Nephron progenitor cell (in vitro differentiated cells): ENCODE results near the gene CHMP6.

Experiments used
- DNase-seq: peaks from one replicate; pipeline ENCODE4 v3.0.0; 2021
- H3K27ac Mint-ChIP-seq: 2 replicates; pipeline ENCODE4 v1.8.0; 2021; ENCODE audit warnings: mild to moderate bottlenecking, moderate library complexity, mixed read lengths
- H3K27me3 Mint-ChIP-seq: 2 replicates; pipeline ENCODE4 v1.8.0; 2021; ENCODE audit warnings: mild to moderate bottlenecking, low read depth, mixed read lengths; ENCODE audit not compliant: poor library complexity
- H3K36me3 Mint-ChIP-seq: 2 replicates; pipeline ENCODE4 v1.8.0; 2021; ENCODE audit warnings: low read depth, mixed read lengths
- H3K4me1 Mint-ChIP-seq: 2 replicates; pipeline ENCODE4 v1.8.0; 2021; ENCODE audit warnings: mixed read lengths
- H3K4me3 Mint-ChIP-seq: 2 replicates; pipeline ENCODE4 v1.8.0; 2021; ENCODE audit warnings: mild to moderate bottlenecking, moderate library complexity, mixed read lengths
- H3K9me3 Mint-ChIP-seq: 2 replicates; pipeline ENCODE4 v1.8.0; 2021; ENCODE audit warnings: mild to moderate bottlenecking, moderate library complexity, mixed read lengths
- CTCF ChIP-seq: fragments of 200-600 bp; sonication (generic); IDR thresholded peaks from 2 replicates; pipeline ENCODE4 v1.5.0; 2021; ENCODE audit warnings: antibody characterized with exemption

CHMP6 gene

GRCh38 chr17:80999536-81000333 lies 8.1 kb downstream of the CHMP6 start:
- peaks cover 27% of the 10 kb centered on the region for H3K27me3 Mint-ChIP-seq
- TF ChIP-seq CTCF: no peak
- H3K9me3 Mint-ChIP-seq: peaks cover 2% of the 10 kb centered on the region
- peaks cover 5% of the 10 kb centered on the region for H3K36me3 Mint-ChIP-seq
- no peak overlapping the region for H3K4me3 Mint-ChIP-seq
- no peak overlapping the region for H3K27ac Mint-ChIP-seq
- DNase-seq: no peak
- H3K4me1 Mint-ChIP-seq: peaks cover 21% of the 10 kb centered on the region

GRCh38 chr17:81000334-81000630 lies 8.6 kb downstream of the CHMP6 start:
- no peak overlapping the region for H3K4me3 Mint-ChIP-seq
- no peak overlapping the region for H3K27ac Mint-ChIP-seq
- H3K36me3 Mint-ChIP-seq: peaks cover 8% of the 10 kb centered on the region
- peaks cover 24% of the 10 kb centered on the region for H3K4me1 Mint-ChIP-seq
- H3K27me3 Mint-ChIP-seq: peaks cover 32% of the 10 kb centered on the region
- no peak for TF ChIP-seq CTCF
- peaks cover 4% of the 10 kb centered on the region for H3K9me3 Mint-ChIP-seq
- no peak for DNase-seq

GRCh38 chr17:81000631-81001357 lies 9.2 kb downstream of the CHMP6 start:
- TF ChIP-seq CTCF: no peak
- Mint-ChIP-seq H3K4me1 (peaks cover 24% of the 10 kb centered on the region), H3K4me3 (no peak overlapping the region), H3K36me3 (peaks cover 8% of the 10 kb centered on the region), H3K27me3 (peaks cover 37% of the 10 kb centered on the region), H3K9me3 (peaks cover 4% of the 10 kb centered on the region), H3K27ac (no peak overlapping the region)
- DNase-seq: no peak

- H3K27me3 Mint-ChIP-seq: peaks cover 49% of the 10 kb centered on the region
Observed at GRCh38 chr17:81002013-81002384, 10.4 kb downstream of the CHMP6 start.

GRCh38 chr17:81002409-81003361 lies 11.0 kb downstream of the CHMP6 start:
- DNase-seq: no peak
- Mint-ChIP-seq H3K4me1 (peaks cover 24% of the 10 kb centered on the region), H3K27me3 (peaks cover 54% of the 10 kb centered on the region), H3K36me3 (peaks cover 8% of the 10 kb centered on the region), H3K9me3 (peaks cover 9% of the 10 kb centered on the region), H3K27ac (no peak overlapping the region), H3K4me3 (peak overlapping the region; percentile 46)
- TF ChIP-seq CTCF: no peak

More at GRCh38 chr17:81002013-81002384, 10.4 kb downstream of the CHMP6 start:
- no peak for TF ChIP-seq CTCF
- Mint-ChIP-seq H3K4me1 (peaks cover 24% of the 10 kb centered on the region), H3K9me3 (peaks cover 9% of the 10 kb centered on the region), H3K27ac (no peak overlapping the region), H3K4me3 (no peak overlapping the region), H3K36me3 (peaks cover 8% of the 10 kb centered on the region)
- no peak for DNase-seq
